Choroid plexus epithelial cell (primary cell): ENCODE results near the gene GRB10.

Experiments used
- DNase-seq: peaks from one replicate; pipeline ENCODE4 v3.0.0-alpha.2; 2010; ENCODE audit warnings: low read depth
- H3K4me3 ChIP-seq: 2 replicates; pipeline ENCODE4 v1.5.1; 2011; ENCODE audit warnings: low read depth, mild to moderate bottlenecking, control low read depth, low read length, moderate library complexity
- CTCF ChIP-seq: conservative IDR thresholded peaks from 2 replicates; pipeline ENCODE4 v1.5.1; 2011; ENCODE audit warnings: low read depth, mild to moderate bottlenecking, control low read depth, inconsistent platforms, low read length, moderate library complexity

GRB10 gene

GRCh38 chr7:50618281-50618680, 164.4 kb downstream of the GRB10 start:
- no peak for TF ChIP-seq CTCF
- no peak for DNase-seq
- no peak overlapping the region for H3K4me3 ChIP-seq

- no peak for DNase-seq
- H3K4me3 ChIP-seq, result no peak overlapping the region
- TF ChIP-seq CTCF, result no peak
These were observed 167.1 kb downstream of the GRB10 start for GRCh38 chr7:50615519-50616080.

- TF ChIP-seq CTCF, result peak; percentile 40
- no peak for DNase-seq
- no peak overlapping the region for H3K4me3 ChIP-seq
These were observed 167.8 kb downstream of the GRB10 start for GRCh38 chr7:50614721-50615518.

- TF ChIP-seq CTCF, result no peak
- DNase-seq, result no peak
- no peak overlapping the region for H3K4me3 ChIP-seq
These were observed 169.2 kb downstream of the GRB10 start for GRCh38 chr7:50613473-50613872.

- TF ChIP-seq CTCF, result no peak
- no peak overlapping the region for H3K4me3 ChIP-seq
- no peak for DNase-seq
These were observed 170.0 kb downstream of the GRB10 start for GRCh38 chr7:50612704-50613103.

GRCh38 chr7:50610521-50611277, 172.0 kb downstream of the GRB10 start:
- H3K4me3 ChIP-seq, result no peak overlapping the region
- TF ChIP-seq CTCF, result no peak
- DNase-seq, result peak; percentile 63
